OCI-LY7 (cell line): ENCODE results near the gene POMC. TPM values are rescaled to one million over a fixed set of nuclear protein-coding genes. Genes with fewer than 3 reads are reported as not detected.

Source experiments
- BruUV-seq: library from RNA; stranded (reverse); fragments of 400-500 nt; replicated peaks from 2 replicates; lab custom pipeline; 2021; lab: Mats Ljungman, UMichigan
- CTCF ChIA-PET: fragments of 300-600 bp; sonication (Branson Sonifier 250); formaldehyde crosslinking; loops from one replicate; lab custom pipeline; 2022; ENCODE audit warnings: antibody characterized with exemption; ENCODE audit not compliant: unreplicated experiment; lab: Charles Lee
- POLR2A ChIA-PET: fragments of 300-600 bp; sonication (Branson Sonifier 250); formaldehyde crosslinking; loops from one replicate; lab custom pipeline; 2022; ENCODE audit warnings: antibody characterized with exemption; lab: Charles Lee
- DNase-seq: peaks from one replicate; pipeline ENCODE4 v3.0.0-alpha.2; 2015; ENCODE audit warnings: low spot score
- H2AFZ ChIP-seq: fragments of 200-600 bp; sonication (generic), shearing (Covaris generic); 2 replicates; pipeline ENCODE4 v1.6.1; 2014; ENCODE audit warnings: mild to moderate bottlenecking, antibody characterized with exemption, low read length, moderate library complexity
- H3K27ac ChIP-seq: fragments of 200-600 bp; sonication (generic); 2 replicates; pipeline ENCODE4 v1.5.1; 2014; ENCODE audit warnings: mixed run types, low read depth, mild to moderate bottlenecking, moderate library complexity, low read length, inconsistent platforms; ENCODE audit not compliant: poor library complexity, severe bottlenecking
- H3K36me3 ChIP-seq: fragments of 200-600 bp; sonication (generic); 2 replicates; pipeline ENCODE4 v1.6.1; 2014; ENCODE audit warnings: mild to moderate bottlenecking, antibody characterized with exemption, low read length, moderate library complexity, mixed read lengths; ENCODE audit not compliant: insufficient read depth
- H3K4me1 ChIP-seq: fragments of 200-600 bp; sonication (generic); 2 replicates; pipeline ENCODE4 v1.5.1; 2014; ENCODE audit warnings: mild to moderate bottlenecking, low read length; ENCODE audit not compliant: insufficient read depth, poor library complexity, severe bottlenecking
- H3K4me2 ChIP-seq: fragments of 200-600 bp; sonication (generic); 2 replicates; pipeline ENCODE4 v1.6.1; 2014; ENCODE audit warnings: mild to moderate bottlenecking, low read length
- H3K4me3 ChIP-seq: fragments of 200-600 bp; sonication (generic); 2 replicates; pipeline ENCODE4 v1.5.1; 2014; ENCODE audit warnings: mild to moderate bottlenecking, low read depth, low read length; ENCODE audit not compliant: poor library complexity, severe bottlenecking
- H3K79me2 ChIP-seq: fragments of 200-600 bp; sonication (generic); 2 replicates; pipeline ENCODE4 v1.6.1; 2016; ENCODE audit warnings: low read depth, mild to moderate bottlenecking, low read length, moderate library complexity, mixed read lengths; ENCODE audit not compliant: insufficient read depth
- H3K9me2 ChIP-seq: fragments of 200-600 bp; sonication (generic); 2 replicates; pipeline ENCODE4 v1.6.1; 2016; ENCODE audit warnings: mild to moderate bottlenecking, low read length, mixed read lengths; ENCODE audit not compliant: insufficient read depth
- H3K9me3 ChIP-seq: fragments of 200-600 bp; sonication (generic); 2 replicates; pipeline ENCODE4 v1.6.1; 2014; ENCODE audit warnings: mild to moderate bottlenecking, mixed run types, low read length, mixed read lengths
- H4K20me1 ChIP-seq: fragments of 200-600 bp; sonication (generic); 2 replicates; pipeline ENCODE4 v1.6.1; 2014; ENCODE audit warnings: mild to moderate bottlenecking, antibody characterized with exemption, low read length, moderate library complexity, mixed read lengths; ENCODE audit not compliant: insufficient read depth
- CTCF ChIP-seq: fragments of 200-600 bp; sonication (generic); conservative IDR thresholded peaks from 2 replicates; pipeline ENCODE4 v1.5.1; 2014; ENCODE audit warnings: mild to moderate bottlenecking, antibody characterized with exemption, low read length, moderate library complexity, mixed read lengths
- EZH2phosphoT487 ChIP-seq: fragments of 200-600 bp; sonication (generic); IDR thresholded peaks from 2 replicates; pipeline ENCODE4 v1.6.1; 2018; ENCODE audit warnings: low read depth, borderline replicate concordance, mild to moderate bottlenecking, mixed run types, antibody characterized with exemption, low read length, moderate library complexity, mixed read lengths
- intact Hi-C: fragments of 100-400 bp; cut with micrococcal nuclease; formaldehyde crosslinking; loops from one replicate; pipeline ENCODE4 v1.10.0; 2022; ENCODE audit not compliant: unreplicated experiment
- total RNA-seq, 2 experiments: library from RNA; depleted of rRNA in 1 of 2; stranded (reverse); fragments of >200 nt in 1 of 2; shearing (Covaris generic) in 1 of 2; gene quantifications; 2 replicates each; pipeline ENCODE4 v1.2.3, GENCODE V29; 2014 to 2022

The POMC gene
- total RNA-seq, 2 experiments from 2014 or later, result not detected

GRCh38 chr2:25149646-25150045 lies 18.7 kb downstream of the POMC start:
- Histone ChIP-seq H3K9me2 (no peaks in the 10 kb centered on the region), H3K4me1 (no peaks in the 10 kb centered on the region), H3K36me3 (no peaks in the 10 kb centered on the region), H3K79me2 (no peaks in the 10 kb centered on the region), H3K9me3 (no peaks in the 10 kb centered on the region), H3K4me3 (no peak overlapping the region), H3K4me2 (no peak overlapping the region), H3K27ac (no peak overlapping the region), H4K20me1 (no peaks in the 10 kb centered on the region), H2AFZ (no peak overlapping the region)
- intact Hi-C loops, result no loop called here
- no peak for DNase-seq
- ChIA-PET POLR2A (interaction anchor here (0.5 to 0.6 kb wide), 2 partner anchors 50 to 166 kb away, joined by 3 to 5 read pairs; no protein-coding TSS in a partner anchor), CTCF (no interaction called here)
- no peak for TF ChIP-seq EZH2phosphoT487
- no peak for TF ChIP-seq CTCF
- no TSS peak for BruUV-seq

DNA sequence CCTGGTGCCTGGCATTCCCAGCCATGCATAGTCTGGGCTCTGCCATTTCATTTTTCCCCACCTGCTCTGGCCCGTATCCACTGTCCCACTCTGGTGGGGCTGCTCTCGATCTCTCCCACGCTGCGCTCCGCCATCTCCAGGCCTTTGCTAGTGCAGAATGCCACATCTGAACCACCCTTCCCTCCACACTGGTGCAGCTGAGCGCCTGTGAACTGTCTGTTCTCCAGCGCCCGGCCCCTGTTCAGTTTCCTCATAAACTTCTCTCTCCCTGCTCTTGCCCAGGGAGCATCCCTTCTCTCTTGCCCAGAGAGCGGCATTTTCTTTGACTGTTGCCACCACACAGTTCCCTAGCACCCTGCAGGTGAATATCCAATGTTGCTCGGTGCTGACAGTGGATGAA lies 21.5 kb downstream of the POMC start:
- H3K9me2 ChIP-seq, result no peaks in the 10 kb centered on the region
- H3K4me3 ChIP-seq, result no peak overlapping the region
- H3K4me2 ChIP-seq, result no peak overlapping the region
- H2AFZ ChIP-seq, result no peak overlapping the region
- intact Hi-C loops, result no loop called here
- no peaks in the 10 kb centered on the region for H3K9me3 ChIP-seq
- H4K20me1 ChIP-seq, result no peaks in the 10 kb centered on the region
- BruUV-seq, result no TSS peak
- H3K27ac ChIP-seq, result no peak overlapping the region
- ChIA-PET POLR2A (interaction anchor here (1.2 kb wide), 1 partner anchor 47 kb away, joined by 4 read pairs; no protein-coding TSS in a partner anchor), CTCF (no interaction called here)
- no peaks in the 10 kb centered on the region for H3K4me1 ChIP-seq
- TF ChIP-seq CTCF (no peak), EZH2phosphoT487 (no peak)
- H3K36me3 ChIP-seq, result no peaks in the 10 kb centered on the region
- no peaks in the 10 kb centered on the region for H3K79me2 ChIP-seq
- DNase-seq, result no peak

DNA sequence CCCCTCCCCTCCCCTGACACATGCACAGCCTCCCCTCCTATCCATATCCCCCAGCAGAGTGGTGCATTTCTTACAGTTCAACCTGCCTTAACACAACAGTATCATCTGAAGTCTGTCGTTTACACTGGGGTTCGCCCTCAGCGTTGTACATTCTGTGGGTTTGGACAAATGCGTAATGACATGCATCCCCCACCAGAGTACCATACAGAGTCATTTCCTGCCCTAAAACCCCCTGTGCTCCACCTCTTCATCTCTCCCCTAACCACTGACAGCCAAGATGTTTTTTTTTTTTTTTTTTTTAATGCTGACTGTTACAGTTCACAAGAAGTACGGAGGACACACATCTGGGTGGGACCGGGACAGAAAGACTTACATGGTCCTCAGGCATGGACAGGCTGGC lies 22.6 kb downstream of the POMC start:
- Histone ChIP-seq H3K36me3 (no peaks in the 10 kb centered on the region), H3K79me2 (no peaks in the 10 kb centered on the region), H2AFZ (no peak overlapping the region), H3K9me2 (no peaks in the 10 kb centered on the region), H4K20me1 (no peaks in the 10 kb centered on the region), H3K4me1 (no peaks in the 10 kb centered on the region), H3K4me3 (no peak overlapping the region), H3K4me2 (no peak overlapping the region), H3K9me3 (no peaks in the 10 kb centered on the region), H3K27ac (no peak overlapping the region)
- POLR2A ChIA-PET, result interaction anchor here (0.5 kb wide), 1 partner anchor 572 kb away, joined by 4 read pairs; no protein-coding TSS in a partner anchor
- intact Hi-C loops, result no loop called here
- no peak for DNase-seq
- TF ChIP-seq EZH2phosphoT487, result no peak
- CTCF ChIA-PET, result no interaction called here
- BruUV-seq, result no TSS peak
